Measurements from ENCODE around the gene DRC7.
A peak's percentile ranks its signal among the peaks of the same experiment; 100 is the strongest.
"Not testable (repeated sequence)": the region's sequence is repeated elsewhere in the genome, so short reads cannot be mapped to it uniquely, and the experiment has no call there.

Gene DRC7

GRCh38 chr16:57721356-57722209 is 27.0 kb downstream of the DRC7 start:
- FAIRE-seq: no peak

- FAIRE-seq: no peak
These were observed 27.5 kb downstream of the DRC7 start for GRCh38 chr16:57722210-57722499.

- no peak for FAIRE-seq
These were observed 28.0 kb downstream of the DRC7 start for GRCh38 chr16:57722651-57723050.

GRCh38 chr16:57723170-57723569 is 28.6 kb downstream of the DRC7 start:
- FAIRE-seq: no peak

GRCh38 chr16:57724531-57724930 is 29.9 kb downstream of the DRC7 start:
- no peak for FAIRE-seq

GRCh38 chr16:57725151-57725550 is 30.5 kb downstream of the DRC7 start:
- no peak for FAIRE-seq

GRCh38 chr16:57725554-57725953 is 30.9 kb downstream of the DRC7 start:
- no peak for FAIRE-seq

GRCh38 chr16:57725976-57726375 is 31.4 kb downstream of the DRC7 start:
- FAIRE-seq: no peak

- no peak for FAIRE-seq
These were observed 31.9 kb downstream of the DRC7 start for GRCh38 chr16:57726433-57726947.

GRCh38 chr16:57727610-57728009 is 33.0 kb downstream of the DRC7 start:
- no peak for FAIRE-seq

- FAIRE-seq: no peak
These were observed 34.0 kb downstream of the DRC7 start for GRCh38 chr16:57728336-57729181.

GRCh38 chr16:57729182-57729484 is 34.5 kb downstream of the DRC7 start:
- FAIRE-seq: no peak

- not testable (repeated sequence) for FAIRE-seq
These were observed 35.2 kb downstream of the DRC7 start for GRCh38 chr16:57729852-57730251.

GRCh38 chr16:57730771-57731730 is 36.4 kb downstream of the DRC7 start:
- FAIRE-seq: no peak

GRCh38 chr16:57732037-57732436 is 37.4 kb downstream of the DRC7 start:
- FAIRE-seq: no peak

GRCh38 chr16:57732714-57733113 is 38.1 kb downstream of the DRC7 start:
- no peak for FAIRE-seq

- FAIRE-seq: no peak
These were observed 39.8 kb downstream of the DRC7 start for GRCh38 chr16:57734308-57734924.

- peak; percentile 100 for FAIRE-seq
These were observed 40.5 kb downstream of the DRC7 start for GRCh38 chr16:57734925-57735754.

GRCh38 chr16:57735755-57736418 is 41.3 kb downstream of the DRC7 start, which contains the start of gene KATNB1:
TSS of gene KATNB1 (plus strand) at chr16:57735770. CDS start at chr16:57737244, 1,474 bp downstream.
- FAIRE-seq: no peak

- FAIRE-seq: peak; percentile 5
These were observed 42.1 kb downstream of the DRC7 start for GRCh38 chr16:57736419-57737351.

Measured in islet of Langerhans (tissue), 1 donor.